ENCODE data around the gene TRIM44. TPM values are rescaled to one million over a fixed set of nuclear protein-coding genes. Genes with fewer than 3 reads are reported as not detected.

Gene TRIM44
- polyA plus RNA-seq, 1 donor (not counting 4 experiments of a cell fraction or from before 2014, with no cell fraction given), result 48.3 TPM

DNA sequence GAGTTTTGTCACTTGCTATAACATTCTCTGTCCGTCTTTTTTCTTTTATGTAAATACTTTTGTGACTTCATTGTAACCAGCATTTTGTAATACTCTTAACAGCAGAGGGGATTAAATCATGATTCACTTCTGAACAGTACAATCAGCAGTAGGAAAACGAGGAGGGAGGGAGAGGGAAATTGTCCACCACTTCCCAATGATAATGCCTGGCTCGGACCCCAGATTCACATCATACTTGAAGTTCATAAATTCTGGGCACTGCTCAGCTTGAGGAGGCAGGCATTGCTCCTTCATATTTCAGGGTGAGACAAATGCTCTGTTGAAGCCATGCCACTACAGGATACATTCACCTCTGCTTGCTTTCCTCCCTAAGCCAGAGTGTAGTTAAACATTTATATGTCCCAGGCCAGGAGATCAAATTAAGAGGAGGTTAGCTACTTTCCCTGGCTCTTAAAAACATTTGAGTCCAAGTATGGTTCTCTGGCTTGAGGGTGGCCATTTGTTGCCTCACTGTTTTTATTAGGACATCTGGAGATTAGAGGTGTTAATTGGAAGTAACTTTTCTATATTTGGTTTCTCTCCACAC is 152.2 kb downstream of the TRIM44 start:
- H3K9me1 ChIP-seq (ENCODE audit: control insufficient read depth, extremely low read depth, insufficient read depth, low read length), result no peaks in the 10 kb centered on the region
- peaks cover 0 to 4% of the 10 kb centered on the region in 2 experiments for H3K36me3 ChIP-seq (ENCODE audit: control insufficient read depth in 2 of 2, extremely low read depth in 1 of 2, insufficient read depth in 2 of 2, low read length in 2 of 2)
- TF ChIP-seq, protein P1, sequence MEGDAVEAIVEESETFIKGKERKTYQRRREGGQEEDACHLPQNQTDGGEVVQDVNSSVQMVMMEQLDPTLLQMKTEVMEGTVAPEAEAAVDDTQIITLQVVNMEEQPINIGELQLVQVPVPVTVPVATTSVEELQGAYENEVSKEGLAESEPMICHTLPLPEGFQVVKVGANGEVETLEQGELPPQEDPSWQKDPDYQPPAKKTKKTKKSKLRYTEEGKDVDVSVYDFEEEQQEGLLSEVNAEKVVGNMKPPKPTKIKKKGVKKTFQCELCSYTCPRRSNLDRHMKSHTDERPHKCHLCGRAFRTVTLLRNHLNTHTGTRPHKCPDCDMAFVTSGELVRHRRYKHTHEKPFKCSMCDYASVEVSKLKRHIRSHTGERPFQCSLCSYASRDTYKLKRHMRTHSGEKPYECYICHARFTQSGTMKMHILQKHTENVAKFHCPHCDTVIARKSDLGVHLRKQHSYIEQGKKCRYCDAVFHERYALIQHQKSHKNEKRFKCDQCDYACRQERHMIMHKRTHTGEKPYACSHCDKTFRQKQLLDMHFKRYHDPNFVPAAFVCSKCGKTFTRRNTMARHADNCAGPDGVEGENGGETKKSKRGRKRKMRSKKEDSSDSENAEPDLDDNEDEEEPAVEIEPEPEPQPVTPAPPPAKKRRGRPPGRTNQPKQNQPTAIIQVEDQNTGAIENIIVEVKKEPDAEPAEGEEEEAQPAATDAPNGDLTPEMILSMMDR (optimal IDR thresholded peaks at IDR 0.05 in 1 of 3, IDR thresholded peaks at IDR 0.05 in 1 of 3, conservative IDR thresholded peaks at IDR 0.05 in 1 of 3; ENCODE audit: extremely low read depth in 1 of 3, insufficient read depth in 2 of 3, low read length in 3 of 3), result no peak
- TF ChIP-seq EZH2 (IDR thresholded peaks at IDR 0.05; ENCODE audit: low read length), result no peak
- H4K20me1 ChIP-seq (ENCODE audit: control insufficient read depth, extremely low read depth, insufficient read depth, low read length), result no peaks in the 10 kb centered on the region
- no peak for FAIRE-seq
- no peak overlapping the region for H3K27ac ChIP-seq (ENCODE audit: control insufficient read depth, insufficient read depth, low read length)
- H3K79me2 ChIP-seq (ENCODE audit: control insufficient read depth, insufficient read depth, low read length), result no peaks in the 10 kb centered on the region
- no peak overlapping the region for H2AFZ ChIP-seq (ENCODE audit: control insufficient read depth, low read length)
- H3K27me3 ChIP-seq (ENCODE audit: control insufficient read depth, extremely low read depth, insufficient read depth, low read length), result no peaks in the 10 kb centered on the region
- dilution Hi-C loops (cut with MboI; ENCODE audit: extremely low pct_ligation_motif_present, low sequenced_read_pairs), result loop anchor here (25.0 kb wide), 1 partner anchor 203 kb away; the partner anchor contains the start of gene FJX1
- H3K4me3 ChIP-seq (ENCODE audit: control insufficient read depth in 2 of 3, extremely low read depth in 1 of 3, insufficient read depth in 2 of 3, low read depth in 1 of 3, low read length in 3 of 3), result no peak overlapping the region
- H3K9me3 ChIP-seq (ENCODE audit: control insufficient read depth, low read depth, low read length), result no peaks in the 10 kb centered on the region
- H3K9ac ChIP-seq (ENCODE audit: control insufficient read depth, extremely low read depth, insufficient read depth, low read length), result no peak overlapping the region
- DNase-seq (ENCODE audit: low read depth, low spot score), result no peak
- H3K4me2 ChIP-seq (ENCODE audit: control insufficient read depth, extremely low read depth, insufficient read depth, low read depth, low read length), result no peak overlapping the region
- peaks cover 8% of the 10 kb centered on the region for H3K4me1 ChIP-seq (ENCODE audit: control insufficient read depth, extremely low read depth, insufficient read depth, low read length)

DNA sequence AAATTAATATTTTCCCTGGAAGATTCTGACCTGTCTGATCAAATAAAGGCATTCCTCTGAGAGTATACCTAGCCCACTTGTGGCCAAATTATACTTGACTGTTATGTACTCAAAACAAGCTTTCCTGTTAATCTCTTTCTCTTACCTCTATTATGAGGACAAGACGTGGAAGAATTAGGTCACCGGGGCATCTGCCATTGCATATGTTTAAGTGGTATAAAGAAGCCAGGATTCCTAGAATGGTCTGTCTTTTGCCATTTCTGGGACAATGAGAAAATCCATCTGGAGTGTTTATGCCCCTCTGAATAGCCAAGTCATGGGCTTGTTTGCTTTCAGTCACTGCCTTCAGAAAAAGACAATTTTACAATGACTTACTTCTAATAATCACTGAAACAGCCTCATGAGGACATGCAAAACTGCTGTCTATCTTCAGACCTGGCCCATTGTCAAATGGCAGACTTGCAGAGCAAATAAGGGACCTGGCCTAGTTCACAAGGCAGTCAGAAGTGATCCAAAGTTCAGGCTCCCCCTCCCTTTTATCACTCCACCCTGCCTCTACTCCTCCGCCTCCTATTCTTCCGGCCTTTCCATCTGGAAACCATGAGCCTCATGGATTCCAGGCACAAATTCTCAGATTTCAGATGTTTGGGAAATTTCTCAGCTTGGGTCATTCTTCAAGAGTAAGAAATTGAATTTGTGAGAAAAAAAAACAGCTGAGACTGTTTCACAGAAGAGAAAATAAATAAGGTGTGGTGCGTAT is 153.2 kb downstream of the TRIM44 start:
- no peak overlapping the region for H3K4me2 ChIP-seq (ENCODE audit: control insufficient read depth, extremely low read depth, insufficient read depth, low read depth, low read length)
- no peak for DNase-seq (ENCODE audit: low read depth, low spot score)

More for the DNA sequence above, 153.2 kb downstream of the TRIM44 start:
- no peak overlapping the region for H3K4me3 ChIP-seq (ENCODE audit: control insufficient read depth in 2 of 3, extremely low read depth in 1 of 3, insufficient read depth in 2 of 3, low read depth in 1 of 3, low read length in 3 of 3)
- H3K79me2 ChIP-seq (ENCODE audit: control insufficient read depth, insufficient read depth, low read length), result no peaks in the 10 kb centered on the region
- no peak overlapping the region for H3K9ac ChIP-seq (ENCODE audit: control insufficient read depth, extremely low read depth, insufficient read depth, low read length)
- H3K9me1 ChIP-seq (ENCODE audit: control insufficient read depth, extremely low read depth, insufficient read depth, low read length), result no peaks in the 10 kb centered on the region
- H3K27me3 ChIP-seq (ENCODE audit: control insufficient read depth, extremely low read depth, insufficient read depth, low read length), result no peaks in the 10 kb centered on the region
- peaks cover 8% of the 10 kb centered on the region for H3K4me1 ChIP-seq (ENCODE audit: control insufficient read depth, extremely low read depth, insufficient read depth, low read length)
- FAIRE-seq, result no peak
- no peak overlapping the region for H3K27ac ChIP-seq (ENCODE audit: control insufficient read depth, insufficient read depth, low read length)
- dilution Hi-C loops (cut with MboI; ENCODE audit: extremely low pct_ligation_motif_present, low sequenced_read_pairs), result loop anchor here (25.0 kb wide), 1 partner anchor 203 kb away; the partner anchor contains the start of gene FJX1
- peaks cover 0 to 2% of the 10 kb centered on the region in 2 experiments for H3K36me3 ChIP-seq (ENCODE audit: control insufficient read depth in 2 of 2, extremely low read depth in 1 of 2, insufficient read depth in 2 of 2, low read length in 2 of 2)
- no peaks in the 10 kb centered on the region for H4K20me1 ChIP-seq (ENCODE audit: control insufficient read depth, extremely low read depth, insufficient read depth, low read length)
- TF ChIP-seq, protein P1 (optimal IDR thresholded peaks at IDR 0.05 in 1 of 3, IDR thresholded peaks at IDR 0.05 in 1 of 3, conservative IDR thresholded peaks at IDR 0.05 in 1 of 3; ENCODE audit: extremely low read depth in 1 of 3, insufficient read depth in 2 of 3, low read length in 3 of 3), result no peak
- TF ChIP-seq EZH2 (IDR thresholded peaks at IDR 0.05; ENCODE audit: low read length), result no peak
- no peaks in the 10 kb centered on the region for H3K9me3 ChIP-seq (ENCODE audit: control insufficient read depth, low read depth, low read length)
- H2AFZ ChIP-seq (ENCODE audit: control insufficient read depth, low read length), result no peak overlapping the region
